Epithelial cell of umbilical artery (primary cell): ENCODE data around the gene ENDOV. TPM values are rescaled to one million over a fixed set of nuclear protein-coding genes. Genes with fewer than 3 reads are reported as not detected.

ENCODE experiments used
- total RNA-seq: library from RNA; depleted of rRNA; stranded (reverse); fragments of >200 nt; gene quantifications from 2 replicates; pipeline ENCODE4 v1.2.3, GENCODE V29; 2014

ENDOV gene
- total RNA-seq: 14.0 and 18.7 TPM in 2 replicates

DNA sequence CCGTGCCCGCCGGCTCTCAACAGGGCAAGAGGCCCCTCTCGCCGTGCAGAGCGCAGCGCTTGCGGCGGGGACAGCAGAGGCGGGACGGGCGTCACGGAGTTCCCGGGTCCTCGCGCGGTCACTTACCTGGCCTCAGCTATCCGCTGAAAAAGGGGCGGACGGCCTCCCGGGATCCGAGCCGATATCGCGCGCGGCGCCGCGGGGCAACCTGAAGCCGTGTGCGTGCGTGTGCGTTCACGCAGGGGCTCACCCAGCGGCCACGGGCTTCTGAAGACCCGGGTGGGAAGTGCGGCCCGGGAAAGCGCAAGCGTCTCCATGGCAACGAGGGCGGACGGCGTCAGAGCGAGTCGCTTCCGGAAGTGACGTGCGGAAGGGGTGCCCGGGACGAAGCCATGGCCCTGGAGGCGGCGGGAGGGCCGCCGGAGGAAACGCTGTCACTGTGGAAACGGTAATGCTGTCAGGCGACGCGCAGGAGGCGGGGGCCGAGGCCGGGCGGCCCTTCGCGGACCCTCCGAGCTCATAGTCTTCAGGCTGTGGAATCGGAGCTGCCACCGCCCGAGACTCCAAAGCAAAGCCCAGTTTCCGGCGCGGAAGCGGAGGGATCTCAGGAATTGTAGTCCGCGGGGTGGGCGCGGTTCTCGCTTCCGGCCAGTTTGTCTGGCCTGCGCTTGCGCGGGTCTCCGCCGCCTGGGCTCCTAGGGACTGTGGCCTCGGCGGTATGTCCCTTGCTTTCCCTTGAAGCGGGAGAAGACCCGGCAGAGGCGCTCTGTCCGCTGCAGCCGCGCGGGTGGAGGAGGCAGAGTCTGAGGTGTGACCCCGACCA is at the start of gene ENDOV:
Gene ENDOV (plus strand): TSS at position 365 of the 823 bp plus-strand sequence. CDS start 28 bp downstream, at position 393.

DNA sequence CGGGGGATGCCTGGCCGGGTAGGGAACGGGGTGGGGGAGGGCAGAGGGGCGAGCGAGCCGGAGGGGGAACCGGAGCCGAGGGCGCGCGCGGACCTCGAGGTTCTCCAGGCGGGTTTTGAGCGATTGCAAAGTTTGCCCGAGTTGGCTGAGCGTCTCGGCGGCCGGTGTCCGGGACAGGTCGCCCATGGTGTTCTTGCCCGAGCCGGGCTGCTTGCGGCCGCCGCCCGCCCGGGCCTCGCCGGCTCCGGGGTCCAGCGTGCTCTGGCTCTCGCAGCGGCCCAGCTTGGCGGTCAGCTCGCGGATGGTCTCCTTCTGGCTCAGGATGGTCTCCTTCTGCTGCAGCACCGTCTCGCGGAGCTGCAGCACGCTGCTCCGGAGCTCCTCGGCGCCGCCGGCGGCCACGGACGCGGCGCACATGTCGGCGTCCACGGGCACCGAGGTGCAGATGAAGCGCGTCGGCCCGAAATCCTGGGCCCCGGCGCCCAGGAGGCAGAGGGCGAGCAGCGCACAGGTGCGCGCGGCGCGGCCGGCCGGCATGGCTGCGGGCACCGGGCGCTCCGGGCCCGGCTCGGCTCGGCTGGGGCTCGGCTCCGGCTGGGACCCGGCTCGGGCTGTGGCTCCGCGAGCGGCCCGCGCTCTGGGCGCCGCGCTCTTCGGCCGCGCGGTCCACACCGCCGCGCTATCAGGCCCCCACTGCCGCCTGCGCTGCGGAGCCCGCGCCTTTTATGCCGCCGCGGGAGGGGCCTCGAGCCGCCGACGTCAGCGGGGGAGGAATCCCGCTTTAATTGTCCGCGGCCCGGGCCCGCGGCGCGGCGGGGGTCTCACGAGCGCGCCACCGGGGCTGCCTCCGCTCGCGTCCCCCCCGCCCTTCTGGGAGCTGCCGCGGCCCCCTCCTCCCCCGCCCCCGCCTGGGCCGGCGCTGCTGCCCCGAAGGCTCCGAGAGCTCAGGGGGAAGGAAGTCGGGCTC is 61.2 kb downstream of the ENDOV start, which contains the start of gene NPTX1:
Gene NPTX1 (minus strand): TSS at position 698 of the 967 bp plus-strand sequence. CDS start 161 bp downstream, at position 537.

Other genes starting within 250 kb of the ENDOV start
- not detected in 2 replicates for gene CARD14, start 245.1 kb upstream of the ENDOV start, total RNA-seq
- gene SGSH, start 194.8 kb upstream of the ENDOV start, total RNA-seq: 6.2 and 13.4 TPM in 2 replicates
- 4.5 and 6.8 TPM in 2 replicates for gene SLC26A11, start 194.7 kb upstream of the ENDOV start, total RNA-seq
- 64.6 and 222 TPM in 2 replicates for gene RNF213, start 154.3 kb upstream of the ENDOV start, total RNA-seq
- 0.30 and 0.65 TPM in 2 replicates for gene NPTX1, start 61.4 kb downstream of the ENDOV start, total RNA-seq
- gene RPTOR, start 129.7 kb downstream of the ENDOV start, total RNA-seq: 15.6 and 16.6 TPM in 2 replicates